Measurements from ENCODE around the gene PCP4L1.
"Not testable (repeated sequence)": the region's sequence is repeated elsewhere in the genome, so short reads cannot be mapped to it uniquely, and the experiment has no call there.

PCP4L1 gene

DNA sequence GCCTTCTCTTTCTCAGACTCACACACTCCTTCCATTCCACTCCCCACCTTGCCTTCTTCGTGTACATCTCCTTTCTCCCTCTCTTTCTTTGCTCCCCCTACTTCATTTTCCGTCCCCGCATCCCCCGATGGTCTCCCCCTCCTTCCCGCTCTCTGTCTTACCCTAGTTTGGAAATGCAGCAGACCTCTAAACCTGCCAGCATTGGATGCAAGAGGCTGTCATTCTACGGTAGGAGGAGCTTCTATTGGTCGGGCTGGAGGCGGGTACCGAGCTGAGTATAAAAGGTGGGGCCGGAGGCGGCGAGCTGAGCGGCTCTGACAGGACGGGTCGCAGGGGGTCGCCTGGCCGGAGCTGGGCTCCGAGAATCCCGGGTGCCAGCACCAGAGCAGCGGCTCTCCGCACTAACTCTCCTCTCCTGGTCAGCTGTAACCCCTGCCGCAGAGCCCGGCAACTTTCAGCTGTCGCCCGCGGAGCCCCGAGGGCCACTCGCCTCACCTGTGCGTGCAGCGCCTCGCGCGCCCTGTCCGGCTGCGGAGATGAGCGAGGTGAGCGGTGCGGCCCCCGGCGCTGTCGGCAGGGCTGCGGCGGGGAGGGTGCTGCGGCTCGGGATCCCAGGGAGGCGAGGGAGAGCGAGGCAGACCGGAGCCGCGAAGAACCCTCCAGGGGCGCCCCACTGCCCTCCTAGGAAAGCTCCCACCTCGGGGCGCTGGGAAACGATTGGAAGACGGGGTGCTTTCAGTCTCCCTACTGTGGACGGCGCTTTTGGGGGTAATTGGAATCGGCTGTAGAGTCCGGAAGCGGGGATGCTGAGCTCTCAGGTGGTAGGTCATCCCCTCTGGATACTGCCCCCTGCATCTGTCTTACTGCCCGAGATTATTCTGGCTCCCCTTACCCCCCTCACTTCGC lies at the start of gene PCP4L1:
TSS of gene PCP4L1 (plus strand) at position 307 of the 906 bp plus-strand sequence. CDS start at position 537, 230 bp downstream.
- Mint-ChIP-seq H3K36me3 (no peaks in the 10 kb centered on the region), H3K9me3 (peaks cover 10% of the 10 kb centered on the region), H3K27ac (no peak within 1 kb of the TSS), H3K4me1 (peaks cover 11% of the 10 kb centered on the region), H3K4me3 (peak within 1 kb of the TSS; percentile 65)
- peak; percentile 9 to 62 for DNase-seq (ENCODE audit: low spot score in 2 of 2)
- ATAC-seq = peak; percentile 91

GRCh38 chr1:161209790-161210409 lies 48.6 kb upstream of the PCP4L1 start:
- H3K27ac Mint-ChIP-seq = peak overlapping the region; percentile 6
- no peaks in the 10 kb centered on the region for H3K9me3 Mint-ChIP-seq
- H3K4me1 Mint-ChIP-seq = peaks cover 28% of the 10 kb centered on the region
- ATAC-seq (peak; percentile 86), DNase-seq (ENCODE audit: low spot score in 2 of 2) (peak; percentile 48 to 80)
- peaks cover 100% of the 10 kb centered on the region for H3K36me3 Mint-ChIP-seq
- no peak overlapping the region for H3K4me3 Mint-ChIP-seq

DNA sequence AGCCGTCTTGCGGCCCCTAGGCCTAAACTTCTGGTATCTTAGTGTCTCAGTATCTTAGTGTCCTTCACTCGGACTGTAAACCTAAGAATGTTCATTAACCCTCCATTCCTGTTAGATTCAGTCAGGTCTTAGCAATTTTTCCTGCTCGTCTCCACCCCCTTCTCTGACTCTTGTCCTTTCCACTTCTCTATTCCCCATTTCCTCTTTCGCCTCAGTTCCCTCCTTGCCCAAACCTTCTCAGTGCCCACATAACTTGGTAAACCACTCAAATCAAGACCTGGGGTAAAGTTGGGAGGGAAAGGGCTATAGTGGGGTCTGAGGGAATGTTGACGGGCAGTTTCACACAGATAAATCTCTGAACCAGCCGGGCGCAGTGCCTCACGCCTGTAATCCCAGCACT lies 44.2 kb upstream of the PCP4L1 start:
- H3K27ac Mint-ChIP-seq = peak overlapping the region; percentile 65

DNA sequence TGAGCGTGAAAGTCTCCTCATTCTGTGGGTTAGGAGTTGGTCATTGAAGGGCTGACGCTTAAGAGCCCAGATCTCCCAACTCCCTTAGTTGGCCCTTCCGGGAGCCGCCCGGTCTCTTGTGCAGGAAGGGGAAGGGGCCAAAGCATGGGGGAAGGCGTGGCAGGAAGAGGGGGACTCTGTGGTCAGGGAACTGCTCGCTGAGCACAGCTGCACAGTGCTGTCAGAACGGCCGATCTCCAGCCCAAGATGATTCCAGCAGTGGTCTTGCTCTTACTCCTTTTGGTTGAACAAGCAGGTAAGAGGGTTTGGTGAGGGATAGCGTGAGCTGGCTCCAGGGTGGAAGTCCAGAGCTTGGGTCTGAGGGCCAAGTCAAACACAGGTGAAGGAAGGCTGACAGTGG lies 43.5 kb upstream of the PCP4L1 start, which contains the start of gene FCER1G:
TSS of gene FCER1G (plus strand) at position 220 of the 400 bp plus-strand sequence. CDS start at position 247, 27 bp downstream.
- peak within 1 kb of the TSS; percentile 65 for H3K27ac Mint-ChIP-seq
- DNase-seq (ENCODE audit: low spot score in 2 of 2) = no peak
- no peak for ATAC-seq
- H3K36me3 Mint-ChIP-seq = peaks cover 54% of the 10 kb centered on the region
- no peak within 1 kb of the TSS for H3K4me3 Mint-ChIP-seq
- H3K9me3 Mint-ChIP-seq = no peaks in the 10 kb centered on the region
- peaks cover 30% of the 10 kb centered on the region for H3K4me1 Mint-ChIP-seq

More for the DNA sequence above, 44.2 kb upstream of the PCP4L1 start:
- ATAC-seq (no peak), DNase-seq (ENCODE audit: low spot score in 2 of 2) (no peak)
- peaks cover 37% of the 10 kb centered on the region for H3K4me1 Mint-ChIP-seq
- no peak overlapping the region for H3K4me3 Mint-ChIP-seq
- no peaks in the 10 kb centered on the region for H3K9me3 Mint-ChIP-seq
- peaks cover 61% of the 10 kb centered on the region for H3K36me3 Mint-ChIP-seq

DNA sequence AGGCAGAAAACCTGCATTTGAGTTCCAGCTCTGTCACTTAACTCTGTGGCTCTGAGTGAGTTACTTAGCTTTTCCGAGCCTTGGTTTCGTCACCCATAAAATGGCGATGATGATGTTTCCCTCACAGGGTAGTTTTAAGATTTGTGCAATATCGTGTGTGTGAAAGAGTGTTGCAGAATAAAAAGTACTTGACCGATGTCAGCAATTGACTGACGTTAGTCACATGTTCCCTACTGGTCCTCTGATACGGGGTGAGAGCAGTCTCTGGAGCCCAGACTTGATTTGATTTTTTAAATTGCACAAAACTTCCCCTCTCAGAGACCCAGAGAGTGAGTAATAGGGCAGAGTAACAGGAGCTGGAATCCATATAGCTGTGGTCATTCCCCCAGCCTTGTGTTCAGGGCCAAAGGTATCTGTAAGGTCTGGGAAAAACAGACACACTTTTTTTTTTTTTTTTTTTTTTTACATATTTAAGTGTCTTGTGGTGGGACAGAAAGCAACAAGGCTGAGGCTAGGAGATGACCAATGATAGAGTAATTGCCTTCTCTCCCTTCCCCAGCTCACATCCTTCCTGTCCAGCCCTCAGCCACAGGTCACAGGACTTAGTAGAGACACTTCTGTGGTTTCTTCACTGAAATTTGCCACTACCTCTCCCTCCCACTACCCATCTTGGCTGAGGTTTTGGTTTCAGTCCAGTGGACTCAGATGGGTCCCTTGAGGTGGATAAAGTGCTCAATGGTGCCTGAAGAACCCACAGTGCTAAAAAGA lies 41.4 kb upstream of the PCP4L1 start:
- peak; percentile 77 for ATAC-seq
- peaks cover 29% of the 10 kb centered on the region for H3K4me1 Mint-ChIP-seq
- no peak for DNase-seq (ENCODE audit: low spot score in 2 of 2)
- no peaks in the 10 kb centered on the region for H3K9me3 Mint-ChIP-seq
- peak overlapping the region; percentile 87 for H3K27ac Mint-ChIP-seq
- H3K4me3 Mint-ChIP-seq = peak overlapping the region; percentile 34
- peaks cover 33% of the 10 kb centered on the region for H3K36me3 Mint-ChIP-seq

DNA sequence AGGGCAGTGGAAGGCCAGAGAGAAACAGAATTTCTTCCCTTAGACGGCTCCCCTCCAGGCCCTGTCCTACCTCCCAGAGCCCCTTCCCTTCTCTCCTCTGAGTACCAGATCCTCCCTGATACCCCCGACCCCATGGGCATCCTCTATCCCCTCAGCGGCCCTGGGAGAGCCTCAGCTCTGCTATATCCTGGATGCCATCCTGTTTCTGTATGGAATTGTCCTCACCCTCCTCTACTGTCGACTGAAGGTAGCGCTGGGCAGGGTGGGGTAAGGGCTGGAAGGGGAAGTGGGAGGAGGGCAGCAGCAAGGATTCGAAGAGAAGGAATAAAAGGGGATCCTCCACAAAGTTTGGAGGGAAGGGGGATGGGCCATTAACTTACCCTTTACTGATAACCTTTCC lies 40.7 kb upstream of the PCP4L1 start:
- ATAC-seq = peak; percentile 2
- H3K36me3 Mint-ChIP-seq = peaks cover 26% of the 10 kb centered on the region

GRCh38 chr1:161218301-161219077 lies 40.1 kb upstream of the PCP4L1 start:
- peaks cover 19% of the 10 kb centered on the region for H3K36me3 Mint-ChIP-seq
- peaks cover 29% of the 10 kb centered on the region for H3K4me1 Mint-ChIP-seq
- no peak overlapping the region for H3K4me3 Mint-ChIP-seq
- peak overlapping the region; percentile 87 for H3K27ac Mint-ChIP-seq
- no peaks in the 10 kb centered on the region for H3K9me3 Mint-ChIP-seq
- DNase-seq (ENCODE audit: low spot score in 2 of 2) (no peak), ATAC-seq (no peak)

More for the DNA sequence above, 40.7 kb upstream of the PCP4L1 start:
- DNase-seq (ENCODE audit: low spot score in 2 of 2) = no peak
- Mint-ChIP-seq H3K4me3 (no peak overlapping the region), H3K4me1 (peaks cover 29% of the 10 kb centered on the region), H3K9me3 (no peaks in the 10 kb centered on the region), H3K27ac (peak overlapping the region; percentile 87)

DNA sequence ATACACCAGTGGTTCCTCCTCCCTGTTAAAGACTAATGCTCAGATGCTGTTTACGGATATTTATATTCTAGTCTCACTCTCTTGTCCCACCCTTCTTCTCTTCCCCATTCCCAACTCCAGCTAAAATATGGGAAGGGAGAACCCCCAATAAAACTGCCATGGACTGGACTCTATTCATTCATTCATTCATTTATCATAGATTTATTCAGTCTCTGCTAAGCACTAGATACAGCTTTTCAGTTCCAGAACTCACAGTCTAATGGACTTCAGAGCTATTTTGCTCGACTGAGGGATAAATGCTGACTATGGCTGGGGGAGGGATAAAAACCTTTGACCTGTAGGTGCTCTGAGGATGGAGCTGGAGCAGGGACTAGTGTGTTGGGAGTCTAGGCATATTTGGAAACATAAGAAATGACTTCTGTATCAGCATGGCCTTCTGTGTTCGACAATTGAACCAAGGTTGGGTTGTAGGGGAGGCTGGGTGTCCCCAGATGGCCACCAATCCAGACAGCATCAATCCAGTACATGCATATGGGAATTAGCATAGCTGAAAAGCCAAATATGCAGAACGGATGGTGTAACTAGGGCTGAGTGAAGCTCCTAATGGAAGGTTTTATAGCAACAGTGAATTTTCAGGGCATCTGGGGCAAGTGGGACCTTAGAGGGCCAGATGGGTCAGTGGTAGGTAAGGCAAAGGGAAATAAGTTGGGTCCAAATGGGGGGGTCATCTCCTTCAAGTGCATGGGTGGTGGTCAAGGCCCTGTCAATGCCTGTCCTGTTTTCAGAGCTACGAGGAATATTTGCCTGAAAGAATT lies 39.3 kb upstream of the PCP4L1 start:
- H3K27ac Mint-ChIP-seq = no peak overlapping the region
- DNase-seq (ENCODE audit: low spot score in 2 of 2) (no peak), ATAC-seq (no peak)
- peaks cover 11% of the 10 kb centered on the region for H3K36me3 Mint-ChIP-seq
- H3K9me3 Mint-ChIP-seq = no peaks in the 10 kb centered on the region
- no peak overlapping the region for H3K4me3 Mint-ChIP-seq
- H3K4me1 Mint-ChIP-seq = peaks cover 29% of the 10 kb centered on the region

GRCh38 chr1:161220002-161220401 lies 38.5 kb upstream of the PCP4L1 start:
- DNase-seq (ENCODE audit: low spot score in 2 of 2) = no peak
- H3K4me1 Mint-ChIP-seq = peaks cover 29% of the 10 kb centered on the region
- H3K4me3 Mint-ChIP-seq = no peak overlapping the region
- no peak for ATAC-seq
- no peaks in the 10 kb centered on the region for H3K9me3 Mint-ChIP-seq
- H3K27ac Mint-ChIP-seq = no peak overlapping the region
- H3K36me3 Mint-ChIP-seq = peaks cover 4% of the 10 kb centered on the region

DNA sequence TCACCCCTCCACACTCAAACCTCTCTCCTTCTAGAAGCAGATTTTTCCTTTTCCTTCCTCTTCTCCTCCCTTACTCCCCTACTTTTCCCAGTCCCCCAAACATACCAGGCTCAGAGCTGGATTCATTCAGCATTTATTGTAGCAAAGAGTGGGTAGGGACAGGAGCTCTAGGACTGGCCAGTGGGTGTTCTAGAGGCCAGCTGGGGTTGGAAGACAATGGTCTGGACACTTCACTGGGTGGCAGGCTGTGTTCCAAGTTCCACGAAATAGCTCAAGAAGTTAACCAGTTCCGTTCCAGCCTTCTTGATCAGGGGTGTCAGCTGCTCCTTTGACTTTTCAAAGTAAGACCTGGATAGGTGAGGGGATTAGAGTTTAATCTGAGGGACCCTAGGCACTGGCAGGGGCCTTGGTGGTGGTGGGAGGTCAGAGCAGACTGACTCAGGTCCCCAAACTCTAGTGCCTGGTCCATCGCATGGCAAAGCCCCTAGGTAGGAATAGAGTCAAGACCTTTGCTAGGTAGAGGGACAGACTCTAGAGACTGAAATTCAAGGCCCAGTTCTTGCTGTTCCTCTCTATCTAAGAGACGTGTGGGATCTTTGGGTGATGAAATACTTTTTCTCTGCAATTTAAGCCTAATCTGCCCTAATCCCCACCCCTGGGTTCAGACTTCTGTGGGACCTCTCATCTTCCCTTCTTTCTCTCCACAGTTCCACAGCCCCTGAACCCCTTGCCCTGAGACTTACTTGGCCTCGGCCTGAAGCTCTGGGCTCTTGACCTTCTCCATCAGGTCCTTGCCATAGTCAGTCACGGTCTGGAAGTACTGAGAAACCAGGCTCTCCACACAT lies 36.1 kb upstream of the PCP4L1 start:
- DNase-seq (ENCODE audit: low spot score in 2 of 2) = no peak
- Mint-ChIP-seq H3K9me3 (no peaks in the 10 kb centered on the region), H3K4me1 (peaks cover 37% of the 10 kb centered on the region), H3K4me3 (no peak overlapping the region), H3K27ac (no peak overlapping the region), H3K36me3 (no peaks in the 10 kb centered on the region)
- ATAC-seq = no peak

DNA sequence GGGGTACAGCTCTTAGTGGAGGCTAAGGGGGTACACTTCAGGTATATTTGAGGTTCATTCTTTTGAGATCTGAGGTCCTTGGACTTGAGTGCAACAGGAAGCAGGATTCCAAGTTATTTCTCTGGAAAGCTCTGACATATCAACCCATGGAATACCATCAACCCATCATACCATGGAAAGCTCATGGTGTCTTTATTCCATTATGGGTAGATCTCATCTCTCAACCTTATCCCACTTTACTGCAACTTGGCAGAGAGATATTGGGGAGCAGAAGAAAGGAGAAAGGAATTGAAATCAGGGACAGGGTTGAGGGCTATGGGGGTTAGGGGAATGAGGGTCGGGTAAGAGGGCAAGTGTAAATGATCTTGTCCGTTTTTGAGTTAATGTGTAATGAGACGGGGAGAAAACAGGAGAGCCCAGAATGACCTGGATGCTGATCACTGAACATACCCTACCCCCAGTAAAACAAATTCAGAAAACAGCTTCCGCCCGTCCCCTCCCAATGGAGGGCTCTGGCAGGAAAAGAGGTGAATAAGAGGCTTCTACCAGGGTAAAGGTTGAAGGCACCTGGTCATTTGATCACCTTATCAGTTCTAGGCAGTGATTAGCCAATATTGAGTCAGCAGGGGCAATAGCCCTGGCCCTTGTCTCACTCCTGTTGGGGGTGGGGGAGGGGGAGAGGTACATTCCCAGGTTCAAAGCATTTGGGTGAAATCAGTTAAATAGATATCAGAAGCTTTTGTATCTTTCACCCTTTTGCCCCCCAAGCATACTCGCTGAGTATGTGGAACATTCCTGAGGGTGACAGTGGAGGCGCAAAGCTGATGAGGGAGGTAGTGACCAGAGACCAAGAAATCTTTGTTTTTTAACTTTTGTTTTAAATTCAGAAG lies 34.5 kb upstream of the PCP4L1 start:
- Mint-ChIP-seq H3K9me3 (no peaks in the 10 kb centered on the region), H3K4me3 (no peak overlapping the region), H3K36me3 (peaks cover 14% of the 10 kb centered on the region), H3K4me1 (peaks cover 31% of the 10 kb centered on the region), H3K27ac (peak overlapping the region; percentile 71)
- DNase-seq (ENCODE audit: low spot score in 2 of 2) (no peak), ATAC-seq (no peak)

- Mint-ChIP-seq H3K36me3 (peaks cover 14% of the 10 kb centered on the region), H3K4me1 (peaks cover 31% of the 10 kb centered on the region), H3K27ac (peak overlapping the region; percentile 95)
- not testable (repeated sequence) for ATAC-seq; H3K4me3 Mint-ChIP-seq; DNase-seq (ENCODE audit: low spot score in 2 of 2); H3K9me3 Mint-ChIP-seq
These were observed 33.9 kb upstream of the PCP4L1 start for GRCh38 chr1:161224695-161225087.
